Measurements from ENCODE around the gene IL21.

Gene IL21

DNA sequence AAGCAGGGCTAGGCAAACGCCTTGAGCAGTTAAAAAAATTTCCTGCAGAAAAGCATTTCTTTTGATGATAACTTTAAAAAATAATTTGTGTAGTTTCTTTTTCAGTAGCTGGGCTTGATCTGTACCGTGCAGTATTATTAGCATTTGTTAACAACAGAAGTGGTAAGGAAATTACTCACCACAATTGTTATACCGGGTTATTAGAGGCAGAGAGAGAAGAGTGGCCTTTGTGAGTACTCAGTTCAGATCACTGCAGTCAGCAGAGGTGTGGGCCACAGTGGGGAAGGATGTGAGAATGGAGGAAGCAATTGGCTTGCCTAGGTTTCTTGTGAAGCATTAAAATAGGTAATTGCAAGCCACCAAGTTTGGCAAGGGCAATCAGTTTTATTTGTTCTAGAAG, 14.3 kb upstream of the IL21 start:
- in situ Hi-C loops (cut with MboI; ENCODE audit: low sequenced_read_pairs), result no loop called here

DNA sequence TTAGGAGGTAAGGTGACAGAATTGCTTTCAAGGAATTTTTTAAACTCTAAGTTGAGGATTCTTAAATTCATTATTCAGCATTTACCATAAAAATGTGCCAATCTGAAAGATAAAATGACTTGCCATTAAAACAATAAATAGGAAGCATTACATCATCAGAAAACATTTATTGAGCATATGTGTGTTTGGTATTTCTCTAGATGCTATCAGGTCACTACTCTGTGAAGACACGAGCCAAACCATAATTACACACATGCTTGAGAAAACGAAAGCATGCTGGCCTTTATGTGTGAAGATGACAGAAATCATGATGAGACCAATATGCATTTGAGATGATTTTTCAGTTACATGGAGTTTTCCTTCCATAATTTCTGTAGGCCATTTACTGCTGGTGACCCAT, 12.3 kb upstream of the IL21 start:
- in situ Hi-C loops (cut with MboI; ENCODE audit: low sequenced_read_pairs), result no loop called here

DNA sequence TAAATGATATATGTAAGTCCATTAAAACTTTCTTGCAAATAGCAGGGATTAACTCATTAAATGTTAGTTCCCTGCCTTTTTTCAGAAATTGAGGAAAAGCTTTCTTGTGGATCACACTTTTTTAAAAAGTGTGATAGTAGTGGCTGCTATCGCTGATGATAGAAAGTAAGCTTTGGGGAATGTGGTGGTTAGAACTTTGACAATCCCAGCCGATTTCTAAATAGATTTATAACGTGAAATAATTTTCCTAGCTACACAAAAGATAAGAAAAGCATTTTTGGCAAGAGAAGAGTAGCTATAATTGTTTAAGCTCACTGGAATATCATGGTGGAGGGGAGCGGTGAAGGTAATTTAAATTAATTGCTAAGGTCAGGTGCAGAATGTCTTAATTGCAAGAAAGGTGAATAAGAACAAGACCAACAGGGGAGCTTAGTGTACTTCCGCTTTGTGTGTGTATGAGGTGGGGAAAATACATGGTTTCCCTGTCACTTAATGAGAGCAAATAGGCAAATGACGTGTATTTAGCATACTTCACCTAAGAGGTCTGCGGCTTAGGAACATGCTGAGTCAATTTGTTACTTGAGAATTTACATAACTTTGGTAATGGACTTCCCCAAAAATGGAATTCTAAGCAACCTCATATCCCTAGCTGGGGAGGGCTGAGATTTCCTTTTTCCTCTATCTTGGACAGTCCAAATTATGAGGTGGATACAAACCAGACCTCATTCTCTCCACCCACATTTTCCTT, 11.7 kb upstream of the IL21 start:
- in situ Hi-C loops (cut with MboI; ENCODE audit: low sequenced_read_pairs), result no loop called here

DNA sequence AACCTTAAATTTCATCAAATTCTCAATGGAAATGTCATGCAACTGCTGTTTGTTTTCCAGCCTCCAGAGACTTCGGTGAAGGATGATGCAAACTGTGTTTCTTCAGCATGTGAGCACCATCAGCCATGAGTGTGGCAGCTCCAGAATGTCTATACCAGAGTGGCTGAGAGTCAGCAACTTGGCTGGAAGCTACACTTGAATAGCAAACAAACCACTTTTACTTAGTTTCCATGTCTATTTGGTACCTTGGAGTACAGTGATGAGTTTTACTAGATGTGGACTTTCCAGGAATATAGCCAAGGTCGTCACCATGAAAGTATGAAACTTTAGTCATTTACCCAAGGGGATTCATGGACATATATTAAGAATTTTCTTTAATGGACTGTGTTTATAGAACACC, 4.3 kb upstream of the IL21 start:
- in situ Hi-C loops (cut with MboI; ENCODE audit: low sequenced_read_pairs), result no loop called here

DNA sequence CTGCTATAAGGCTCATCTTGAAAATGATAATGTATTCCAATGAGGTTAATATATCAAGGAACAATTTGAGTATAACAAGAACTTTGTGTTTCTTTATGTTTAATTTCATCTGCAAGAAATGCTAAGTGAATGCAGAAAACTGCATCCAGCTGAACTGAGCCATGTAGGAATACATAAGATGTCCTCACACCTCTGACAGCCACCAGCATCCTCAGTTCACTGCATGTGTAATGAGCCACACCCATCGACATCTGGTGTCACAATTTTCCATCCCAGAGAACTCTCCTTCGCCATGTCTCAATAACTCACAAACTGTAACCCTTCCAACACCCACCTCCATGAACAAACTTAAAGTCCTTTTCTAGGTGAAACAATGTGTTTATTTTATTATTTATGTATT, 3.3 kb upstream of the IL21 start:
- in situ Hi-C loops (cut with MboI; ENCODE audit: low sequenced_read_pairs), result no loop called here

DNA sequence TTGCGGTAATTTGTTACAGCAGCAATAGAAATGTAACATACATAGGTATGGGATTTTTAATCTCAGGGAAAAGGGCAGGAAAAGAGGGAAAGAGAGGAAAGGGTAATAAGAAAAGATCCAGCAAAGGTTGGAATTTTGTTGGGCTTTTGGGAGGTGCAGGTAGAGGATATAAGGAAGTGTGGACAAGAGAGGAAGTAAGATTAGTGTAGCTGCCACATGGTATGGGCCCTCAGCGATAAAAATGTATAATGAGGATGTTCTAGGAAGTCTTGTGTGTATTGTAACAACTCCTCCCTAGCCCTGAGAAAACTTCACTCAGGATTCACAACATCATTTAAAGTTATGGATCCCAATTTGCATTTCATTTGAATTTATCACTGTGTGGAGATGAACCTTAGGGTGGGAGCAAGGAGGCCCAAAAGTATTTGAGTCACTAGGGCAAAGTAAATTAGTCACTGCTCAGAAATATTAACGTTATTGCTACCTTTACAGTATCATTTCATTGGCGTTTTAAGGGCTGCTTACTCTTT, 2.8 kb upstream of the IL21 start:
- in situ Hi-C loops (cut with MboI; ENCODE audit: low sequenced_read_pairs), result no loop called here

DNA sequence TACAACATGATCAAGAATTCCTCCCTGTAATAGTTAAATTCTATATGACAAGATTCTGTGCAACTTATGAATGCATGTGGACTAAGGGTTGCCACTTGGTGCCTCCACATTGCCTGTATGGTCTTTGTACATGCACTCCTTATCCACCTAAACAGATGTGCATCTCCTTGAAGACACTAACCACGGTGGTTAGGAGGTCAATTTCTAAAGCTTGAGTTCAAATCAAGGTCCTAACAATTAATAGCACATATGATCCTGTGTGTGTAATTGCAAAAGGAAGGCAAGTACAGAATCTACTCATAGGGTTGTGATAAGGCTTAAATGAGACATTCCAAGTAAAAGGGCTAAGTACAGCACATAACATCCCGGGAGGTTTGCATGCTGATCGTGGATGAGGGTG, 1.5 kb upstream of the IL21 start:
- in situ Hi-C loops (cut with MboI; ENCODE audit: low sequenced_read_pairs), result no loop called here

DNA sequence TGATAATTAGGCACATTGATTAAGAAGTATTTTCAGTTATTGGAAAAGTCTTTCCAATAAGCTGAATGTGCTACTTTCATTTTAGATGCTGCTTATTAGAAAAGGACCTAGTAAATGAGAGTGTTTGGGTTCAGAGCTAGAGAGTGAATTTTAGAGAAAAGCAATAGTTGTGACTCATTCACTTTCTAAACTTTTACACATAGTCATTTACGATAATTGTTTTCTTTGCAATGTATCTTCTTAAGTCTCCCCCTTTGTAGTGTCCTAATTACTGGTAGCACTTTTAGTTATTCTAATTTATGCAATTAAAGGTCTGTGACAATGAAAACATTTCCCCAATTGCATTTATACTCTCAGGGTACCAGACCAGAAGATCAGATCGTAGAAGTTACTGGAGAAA, 1.3 kb downstream of the IL21 start:
- in situ Hi-C loops (cut with MboI; ENCODE audit: low sequenced_read_pairs), result no loop called here

DNA sequence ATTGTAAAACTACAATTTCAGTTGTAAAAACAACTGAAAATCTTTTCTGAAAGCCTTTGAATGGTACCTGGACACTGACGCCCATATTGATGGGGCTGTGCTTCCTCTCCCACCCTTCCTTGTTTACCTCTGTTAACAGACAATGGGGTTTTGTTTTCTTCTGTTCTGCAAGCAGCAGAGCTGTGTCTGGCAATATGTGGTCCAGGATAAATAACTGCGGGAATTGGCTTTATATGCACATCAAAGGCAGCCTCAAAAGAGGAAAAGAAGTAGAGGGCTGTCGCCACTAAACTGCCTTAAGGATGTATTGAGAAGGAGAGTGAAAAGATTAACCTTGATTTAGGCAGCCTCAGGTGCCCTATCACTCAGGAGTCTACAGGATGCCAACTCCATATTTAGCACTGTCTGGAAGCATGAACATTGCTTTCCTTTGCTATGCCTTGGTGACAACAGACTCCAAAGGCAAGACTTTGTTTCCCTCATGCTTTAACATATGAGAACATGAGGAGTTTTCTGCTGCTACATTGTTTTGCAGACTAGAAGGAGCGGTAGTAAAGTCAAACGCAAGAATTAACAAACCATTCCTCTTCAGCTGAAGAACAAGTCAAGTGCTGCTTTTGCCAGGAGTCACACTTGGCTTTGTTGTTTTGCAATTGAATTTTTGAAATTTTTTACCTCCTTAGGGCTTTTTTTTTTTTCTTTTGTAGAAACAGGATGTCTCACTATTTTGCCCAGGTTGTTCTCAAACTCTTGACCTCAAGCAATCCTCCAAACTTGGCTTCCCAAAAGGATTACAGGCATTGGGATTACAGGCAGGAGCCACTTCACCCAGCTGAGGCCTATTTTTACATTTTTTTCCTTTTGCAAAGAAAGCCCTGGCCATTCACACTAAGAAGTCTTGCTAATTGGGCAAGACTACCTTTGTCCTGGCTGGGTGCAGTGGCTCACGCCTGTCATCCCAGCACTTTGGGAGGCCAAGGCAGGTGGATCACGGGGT, 3.0 kb downstream of the IL21 start:
- in situ Hi-C loops (cut with MboI; ENCODE audit: low sequenced_read_pairs), result no loop called here

DNA sequence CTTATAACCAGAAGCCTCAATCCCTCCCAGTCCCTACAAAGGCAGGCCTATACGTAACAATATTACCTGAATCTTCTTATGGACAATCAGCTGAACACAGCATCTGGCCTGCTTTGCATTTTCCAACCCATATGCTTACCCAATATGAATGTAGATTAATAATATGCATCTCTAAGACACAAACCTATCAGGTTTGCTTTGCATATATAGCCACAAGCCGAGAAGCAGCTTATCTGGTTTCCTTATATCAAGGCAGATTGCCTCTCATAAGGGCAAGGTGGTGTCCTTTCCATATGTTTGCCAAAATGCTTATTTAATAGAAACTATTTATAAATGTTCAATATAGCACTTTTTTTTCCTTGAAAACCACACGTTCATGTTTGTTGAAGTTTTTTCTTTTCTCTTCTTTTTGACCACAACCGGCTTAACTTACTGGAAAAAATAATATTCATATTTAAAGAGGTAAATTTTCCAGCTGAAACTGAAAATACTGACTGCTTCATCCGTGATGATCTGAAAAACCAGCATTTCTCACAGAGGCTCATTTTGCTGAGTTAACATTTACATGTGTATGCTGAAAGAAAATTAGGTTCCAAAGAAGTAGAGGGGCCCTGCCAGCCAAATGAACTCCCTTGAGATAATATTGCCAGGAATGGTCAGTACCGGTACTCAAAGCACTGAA, 3.8 kb downstream of the IL21 start:
- in situ Hi-C loops (cut with MboI; ENCODE audit: low sequenced_read_pairs), result no loop called here

DNA sequence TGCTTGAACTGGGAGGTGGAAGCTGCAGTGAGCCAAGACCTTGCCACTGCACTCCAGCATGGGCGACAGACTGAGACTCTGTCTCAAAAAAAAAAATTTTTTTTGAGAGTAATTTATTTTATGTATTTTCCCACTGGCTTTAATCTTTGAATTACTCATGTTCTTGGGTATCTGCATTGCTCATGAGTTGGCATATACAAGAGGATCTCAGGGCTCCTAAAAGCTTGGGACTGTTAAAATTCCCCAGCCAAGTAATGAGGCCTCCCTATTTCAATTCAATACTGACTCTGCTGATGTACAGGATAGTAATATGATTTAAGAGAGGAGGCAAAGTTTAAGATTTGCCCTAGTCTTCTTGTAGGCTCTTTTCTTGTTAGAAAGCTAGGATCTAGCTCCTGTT, 6.2 kb downstream of the IL21 start:
- in situ Hi-C loops (cut with MboI; ENCODE audit: low sequenced_read_pairs), result no loop called here

DNA sequence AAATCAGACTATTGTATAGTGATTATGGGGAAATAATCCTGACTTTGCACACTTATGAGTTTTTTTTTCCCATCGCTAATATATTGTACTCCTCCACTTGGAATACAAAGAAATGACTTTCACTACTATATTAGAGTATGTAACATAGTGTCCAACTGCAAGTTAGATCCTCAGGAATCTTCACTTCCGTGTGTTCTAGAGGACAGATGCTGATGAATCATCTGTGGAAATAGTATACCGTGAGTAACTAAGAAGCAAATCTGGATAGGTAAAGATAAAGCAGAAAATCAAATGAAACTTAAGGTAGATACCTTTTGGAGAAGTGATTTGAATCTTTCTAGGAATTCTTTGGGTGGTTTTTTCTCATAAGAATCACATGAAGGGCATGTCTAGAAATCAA, 8.3 kb downstream of the IL21 start:
- in situ Hi-C loops (cut with MboI; ENCODE audit: low sequenced_read_pairs), result no loop called here

DNA sequence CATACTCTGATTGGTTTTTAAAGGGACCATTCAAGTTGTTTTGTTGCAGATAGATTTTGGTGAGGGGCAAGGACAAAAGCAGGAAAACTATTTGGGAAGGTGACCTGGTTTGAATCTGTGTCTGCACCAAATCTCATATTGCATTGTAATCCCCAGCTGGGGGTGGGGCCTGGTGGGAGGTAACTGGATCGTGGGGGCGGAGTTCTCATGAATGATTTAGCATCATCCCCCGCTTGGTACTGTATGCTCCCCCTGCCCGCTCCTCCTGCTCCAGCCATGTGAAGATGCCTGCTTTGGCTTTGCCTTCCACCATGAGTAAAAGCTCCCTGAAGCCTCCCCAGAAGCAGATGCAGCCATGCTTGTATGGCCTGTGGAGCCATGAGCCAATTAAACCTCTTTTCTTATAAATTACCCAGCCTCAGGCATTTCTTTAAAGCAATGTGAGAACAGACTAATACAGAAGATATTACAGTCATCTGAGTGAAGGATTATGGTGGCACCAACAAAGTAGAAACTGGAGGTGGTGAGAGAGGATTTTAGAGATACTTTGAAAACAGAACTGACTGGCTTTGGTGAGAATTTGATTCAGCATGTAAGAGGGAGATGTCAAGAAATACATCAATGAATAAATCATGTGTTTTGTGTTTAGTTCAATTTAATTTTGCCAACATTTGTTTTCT, 14.4 kb downstream of the IL21 start:
- in situ Hi-C loops (cut with MboI; ENCODE audit: low sequenced_read_pairs), result no loop called here

DNA sequence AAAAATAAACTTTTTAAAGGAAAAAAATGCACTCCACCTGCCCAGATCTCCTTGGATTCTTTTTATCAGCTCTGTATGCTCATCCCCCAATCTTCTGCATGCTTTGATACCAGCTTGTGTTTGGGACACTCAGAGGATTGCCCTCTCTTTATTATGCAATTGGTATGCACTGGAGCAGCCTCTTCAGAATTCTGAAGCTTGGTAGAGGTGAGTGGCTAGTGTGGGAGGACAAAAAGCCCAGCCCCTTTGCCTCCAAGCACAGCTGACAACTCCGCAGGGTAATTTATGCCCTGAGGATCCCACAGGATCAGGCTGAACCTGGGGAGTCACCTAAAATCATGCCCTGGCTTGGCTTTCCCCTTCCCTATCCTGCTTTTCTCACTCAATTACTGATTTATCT, 16.7 kb downstream of the IL21 start:
- in situ Hi-C loops (cut with MboI; ENCODE audit: low sequenced_read_pairs), result no loop called here

DNA sequence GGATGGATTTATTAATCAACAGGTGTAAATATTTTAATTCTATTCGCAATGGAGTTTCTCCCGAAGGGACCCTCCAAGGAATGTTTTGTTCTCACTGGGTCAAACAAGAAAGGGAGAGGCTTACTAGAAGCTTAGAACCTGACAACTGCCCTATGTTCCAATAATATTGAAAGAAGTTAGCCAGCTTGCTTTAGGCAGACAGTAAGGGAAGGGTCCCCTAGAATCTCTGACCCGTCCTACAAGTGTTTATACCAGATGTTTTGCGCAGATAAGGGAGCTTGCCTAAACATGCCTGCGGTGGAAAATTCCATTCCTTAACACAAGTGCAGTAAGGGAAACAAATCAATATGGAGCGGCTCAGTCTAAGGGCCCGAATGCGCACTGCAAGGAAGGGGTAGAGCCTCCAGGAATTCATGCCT, 17.7 kb downstream of the IL21 start:
- in situ Hi-C loops (cut with MboI; ENCODE audit: low sequenced_read_pairs), result no loop called here

DNA sequence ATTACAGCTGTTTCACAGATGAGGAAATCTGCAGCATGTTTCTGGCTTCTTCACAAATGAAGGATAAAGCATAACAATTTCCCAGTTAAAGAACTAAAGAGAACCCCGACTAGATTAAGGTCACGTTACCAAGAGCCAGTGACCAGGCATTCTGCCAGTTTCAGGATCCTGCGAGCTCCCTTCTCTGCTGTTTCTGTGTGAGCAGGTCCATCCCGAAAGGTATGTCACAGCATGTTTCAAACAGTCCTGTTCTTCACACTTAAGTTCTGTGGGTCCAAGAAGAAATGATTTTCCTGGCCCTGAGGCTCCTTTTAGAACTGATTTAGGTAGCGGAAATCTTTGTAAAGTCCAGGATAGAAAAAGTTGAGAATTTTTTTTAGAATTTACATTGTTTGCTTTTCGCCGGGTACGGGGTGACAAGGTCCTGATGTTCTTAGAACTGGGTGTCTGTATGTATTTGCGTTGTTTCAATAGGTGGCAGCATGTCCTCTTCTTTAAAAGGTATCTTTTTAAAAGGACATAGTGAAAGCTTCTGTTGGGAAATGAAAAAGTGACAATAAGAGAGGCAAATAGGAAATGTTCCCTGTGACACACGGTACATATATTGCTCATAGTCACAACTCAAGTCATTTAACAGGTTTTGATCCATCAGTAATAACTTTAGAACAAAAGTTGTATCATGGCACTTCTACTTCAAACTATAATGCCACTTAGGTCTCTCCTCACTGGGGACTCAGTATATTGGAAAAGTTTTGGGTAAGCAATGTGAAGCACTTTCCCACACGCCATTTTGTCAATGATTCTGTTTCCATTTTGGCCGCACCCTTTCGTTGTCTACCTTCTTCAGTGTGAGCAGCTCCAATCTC, 18.4 kb downstream of the IL21 start:
- in situ Hi-C loops (cut with MboI; ENCODE audit: low sequenced_read_pairs), result no loop called here

DNA sequence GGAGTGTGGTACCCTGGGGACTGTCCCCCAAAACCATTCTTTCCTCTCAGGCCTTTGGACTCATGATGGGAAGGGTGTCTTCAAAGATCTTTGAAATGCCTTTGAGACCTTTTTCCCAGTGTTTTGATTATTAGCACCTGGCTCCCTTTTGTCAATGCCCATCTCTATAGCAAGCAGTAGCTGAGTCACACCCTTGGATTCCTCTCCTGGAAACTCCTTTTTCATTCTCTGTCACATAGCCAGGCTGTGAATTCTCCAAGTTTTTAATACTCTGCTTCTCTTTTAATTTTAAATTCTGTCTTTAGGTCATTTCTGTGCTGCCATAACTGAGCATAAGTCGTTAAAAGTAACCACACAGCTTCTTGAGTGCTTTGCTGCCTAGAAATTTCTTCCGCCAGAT, 29.7 kb downstream of the IL21 start:
- in situ Hi-C loops (cut with MboI; ENCODE audit: low sequenced_read_pairs), result no loop called here

DNA sequence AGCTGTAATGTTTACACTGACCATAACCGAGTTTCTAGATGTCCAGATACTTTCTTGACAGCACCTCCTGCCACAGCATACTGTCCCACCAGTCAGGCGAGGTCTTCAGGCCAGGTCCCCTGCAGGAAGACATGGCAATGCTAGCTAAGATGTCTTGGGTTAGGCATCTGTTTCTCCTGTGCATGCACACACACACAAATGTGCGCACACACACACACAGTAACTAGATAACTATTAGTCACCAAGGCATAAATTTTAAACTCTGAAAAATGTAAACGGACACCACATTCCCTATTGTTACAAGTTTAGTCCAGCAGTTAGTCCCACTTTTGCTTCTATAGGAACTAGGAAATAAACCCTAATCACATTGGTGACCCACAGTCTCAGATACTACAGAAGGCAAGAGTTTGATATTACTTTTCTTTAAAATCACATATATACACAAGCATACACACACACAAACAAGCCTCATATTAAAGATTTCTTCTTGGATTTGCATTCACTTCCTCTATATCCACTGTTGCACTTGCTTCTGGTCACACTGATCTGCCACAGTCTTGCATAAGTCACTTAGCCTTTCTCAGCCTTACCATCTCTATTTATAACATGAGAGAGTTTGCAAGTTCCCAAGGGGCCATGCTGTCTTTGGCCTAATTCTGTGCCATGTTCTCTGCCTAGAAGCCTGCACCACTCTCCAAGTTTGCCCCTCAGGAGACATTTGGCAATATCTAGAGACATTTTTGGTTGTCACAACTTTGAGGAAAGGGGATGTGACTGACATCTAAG, 32.2 kb downstream of the IL21 start:
- in situ Hi-C loops (cut with MboI; ENCODE audit: low sequenced_read_pairs), result no loop called here

DNA sequence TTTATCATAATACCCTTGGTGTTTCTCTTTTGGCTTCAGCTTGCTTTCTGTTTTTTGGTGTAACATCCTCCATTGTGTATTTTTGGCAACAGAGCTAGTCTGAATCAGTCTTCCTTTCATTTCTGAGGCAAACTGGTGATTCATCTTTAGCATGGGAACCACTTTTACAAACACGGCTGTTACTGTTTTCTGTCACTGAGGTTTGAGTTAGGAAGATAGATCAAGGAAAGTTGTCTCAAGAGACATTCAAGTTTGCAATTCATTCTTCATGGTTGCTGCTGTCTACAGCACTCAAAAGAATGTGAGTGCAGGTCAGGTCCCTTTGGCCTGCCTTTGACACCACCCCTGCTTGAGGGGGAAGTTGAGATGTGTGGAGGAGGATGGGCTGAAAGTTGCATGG, 36.3 kb downstream of the IL21 start:
- in situ Hi-C loops (cut with MboI; ENCODE audit: low sequenced_read_pairs), result no loop called here

All from hTERT RPE-1 (cell line).